GM18861 (cell line): ENCODE data around the gene RSBN1L.
"Not testable (repeated sequence)": the region's sequence is repeated elsewhere in the genome, so short reads cannot be mapped to it uniquely, and the experiment has no call there.

Source experiments
- ATAC-seq: cut with Tn5 transposase; IDR thresholded peaks from one replicate; pipeline ENCODE4 v1.9.1; 2021; ENCODE audit not compliant: unreplicated experiment

Gene RSBN1L

GRCh38 chr7:77696057-77696642 is at the start of gene RSBN1L:
Gene RSBN1L, plus strand, starts transcription at chr7:77696459. Its CDS starts 11 bp downstream, at chr7:77696470.
- ATAC-seq: peak; percentile 92

GRCh38 chr7:77648742-77649338 is 47.4 kb upstream of the RSBN1L start:
- ATAC-seq: no peak

DNA sequence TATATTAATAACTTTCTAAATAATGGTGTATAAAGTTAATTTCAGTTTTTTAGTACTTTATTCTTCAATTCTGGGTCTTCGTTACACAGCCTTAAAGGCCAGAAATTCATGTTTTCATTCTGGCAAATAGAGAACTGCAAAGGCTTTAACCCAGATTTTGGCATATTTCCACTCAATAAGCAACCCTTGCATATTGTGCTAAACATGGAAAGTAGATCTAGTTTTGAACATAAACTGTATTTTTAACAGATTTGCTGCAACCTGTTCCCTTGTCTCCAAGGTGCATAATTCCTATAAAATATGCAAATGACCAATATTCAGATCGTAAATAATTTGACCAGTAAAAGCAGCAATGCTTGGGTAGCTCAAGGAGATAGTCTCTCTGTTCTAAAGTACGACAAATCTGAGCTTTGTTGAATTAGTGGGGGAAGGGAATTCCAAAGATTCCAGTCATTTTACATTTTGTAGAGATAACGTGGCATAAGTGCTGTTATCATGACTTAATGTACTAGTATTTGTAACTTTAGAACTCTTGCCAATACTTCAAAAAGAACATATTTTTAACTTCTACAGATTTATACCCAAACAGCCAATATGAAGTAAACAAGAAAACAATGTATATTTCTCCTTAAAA is 46.4 kb upstream of the RSBN1L start:
- no peak for ATAC-seq

GRCh38 chr7:77651575-77652162 is 44.6 kb upstream of the RSBN1L start:
- no peak for ATAC-seq

GRCh38 chr7:77652826-77653225 is 43.4 kb upstream of the RSBN1L start:
- not testable (repeated sequence) for ATAC-seq

GRCh38 chr7:77653572-77653971 is 42.7 kb upstream of the RSBN1L start:
- no peak for ATAC-seq

GRCh38 chr7:77655356-77655755 is 40.9 kb upstream of the RSBN1L start:
- no peak for ATAC-seq

DNA sequence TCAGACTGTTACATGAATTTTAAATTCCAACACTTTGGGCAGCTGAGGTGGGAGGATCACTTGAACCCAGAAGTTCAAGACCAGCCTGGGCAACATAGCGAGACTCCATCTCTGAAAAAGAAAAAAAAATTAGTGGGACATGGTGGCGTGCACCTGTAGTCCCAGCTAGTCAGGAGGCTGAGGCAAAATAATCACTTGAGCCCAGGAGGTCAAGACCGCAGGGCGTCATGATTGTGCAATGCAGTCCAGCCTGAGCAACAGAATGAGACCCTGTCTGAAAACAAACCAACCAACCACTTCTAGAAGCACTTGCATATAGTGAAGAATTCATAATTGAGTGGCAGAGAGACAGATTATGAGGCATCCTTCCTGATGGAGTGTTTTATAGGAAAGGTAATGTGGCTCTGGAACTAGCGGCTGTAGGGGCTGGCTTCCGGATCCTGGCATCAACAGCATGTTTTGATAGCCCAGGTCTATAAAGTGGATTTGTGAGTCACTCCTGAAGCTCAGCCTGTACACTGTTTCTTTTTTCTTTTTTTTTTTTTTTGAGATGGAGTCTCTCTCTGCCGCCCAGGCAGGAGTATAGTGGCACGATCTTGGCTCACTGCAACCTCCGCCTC is 40.3 kb upstream of the RSBN1L start:
- ATAC-seq: no peak

GRCh38 chr7:77657427-77658224 is 38.6 kb upstream of the RSBN1L start:
- no peak for ATAC-seq

GRCh38 chr7:77658928-77659327 is 37.3 kb upstream of the RSBN1L start:
- no peak for ATAC-seq

DNA sequence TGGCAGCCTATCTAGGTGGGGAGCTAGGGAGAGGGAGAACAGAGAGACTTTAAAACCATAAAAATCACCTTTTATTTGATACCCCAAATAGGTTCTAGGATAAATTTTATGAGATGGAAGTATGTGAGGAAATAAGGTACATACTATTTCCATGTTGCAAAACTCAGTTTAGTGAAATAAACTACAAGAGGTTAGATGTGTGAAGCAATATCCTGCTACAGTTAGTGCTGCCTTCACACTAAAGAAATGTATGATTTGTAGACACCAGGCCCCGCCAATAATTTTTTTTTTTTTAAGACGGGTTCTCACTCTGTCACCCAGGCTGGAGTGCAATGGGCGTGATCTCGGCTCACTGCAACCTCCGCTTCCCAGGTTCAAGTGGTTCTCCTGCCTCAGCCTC is 34.4 kb upstream of the RSBN1L start:
- ATAC-seq: no peak

GRCh38 chr7:77662869-77663268 is 33.4 kb upstream of the RSBN1L start:
- ATAC-seq: no peak

- no peak for ATAC-seq
Measured at GRCh38 chr7:77664715-77665114, 31.5 kb upstream of the RSBN1L start.

GRCh38 chr7:77665161-77665560 is 31.1 kb upstream of the RSBN1L start:
- ATAC-seq: no peak

- no peak for ATAC-seq
Measured at GRCh38 chr7:77667459-77668086, 28.7 kb upstream of the RSBN1L start.

GRCh38 chr7:77674878-77675277 is 21.4 kb upstream of the RSBN1L start:
- no peak for ATAC-seq

GRCh38 chr7:77679608-77680007 is 16.7 kb upstream of the RSBN1L start:
- ATAC-seq: no peak

GRCh38 chr7:77680266-77680665 is 16.0 kb upstream of the RSBN1L start:
- no peak for ATAC-seq

DNA sequence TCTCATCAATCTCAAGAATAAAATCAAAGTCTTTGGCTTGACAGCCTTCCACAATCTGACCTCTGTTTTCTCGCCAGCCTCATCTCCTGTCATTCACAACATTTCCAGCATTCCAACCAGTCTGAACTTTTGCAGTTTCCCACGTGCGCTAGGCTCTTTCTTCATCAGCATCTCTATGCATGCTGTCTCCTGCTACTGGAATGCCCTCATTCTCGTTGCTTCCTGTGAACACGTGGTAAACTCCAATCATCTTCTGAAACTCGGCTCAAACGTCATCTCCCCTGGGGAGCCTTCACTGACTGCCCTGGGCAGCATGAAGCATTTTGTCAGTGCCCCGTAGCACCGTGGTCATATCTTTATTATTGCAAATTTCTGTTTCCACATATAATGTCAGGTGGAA is 12.2 kb upstream of the RSBN1L start:
- ATAC-seq: no peak

DNA sequence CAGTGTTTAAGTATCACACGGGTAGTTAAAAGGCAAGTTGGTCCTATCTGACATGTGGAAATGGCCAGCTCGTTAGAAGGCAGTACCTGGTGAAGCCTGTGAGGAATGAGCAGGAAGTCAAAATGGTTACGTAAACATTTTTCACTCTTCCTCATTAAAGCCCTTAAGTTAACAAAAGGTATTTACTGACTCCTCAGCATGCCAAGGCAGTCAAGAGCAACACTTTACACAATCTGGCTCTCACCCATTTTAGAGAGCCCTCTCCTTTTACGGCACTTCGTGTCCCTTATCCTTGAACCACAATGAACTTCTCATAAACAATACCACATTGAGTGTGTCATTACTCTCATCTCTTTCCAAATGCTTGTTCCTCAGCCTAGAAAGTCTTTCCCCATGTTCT is 11.0 kb upstream of the RSBN1L start:
- ATAC-seq: no peak
